GM12892 (cell line): ENCODE data around the gene NCAPD2.

ENCODE experiments used
- DNase-seq: peaks from one replicate; pipeline ENCODE4 v3.0.0; 2011; ENCODE audit not compliant: insufficient read length
- FAIRE-seq: peaks from 2 replicates; lab custom pipeline; 2011; peaks lifted over from hg19 to GRCh38; lab: Jason Lieb, UNC
- POLR2A ChIP-seq: IDR thresholded peaks from 2 replicates; pipeline ENCODE4 v1.6.1; 2011; ENCODE audit warnings: low read depth, low read length, control low read depth
- POLR2AphosphoS5 ChIP-seq: IDR thresholded peaks from 2 replicates; pipeline ENCODE4 v1.6.1; 2011; ENCODE audit warnings: low read depth, low read length, control low read depth
- TAF1 ChIP-seq: IDR thresholded peaks from 2 replicates; pipeline ENCODE4 v1.6.1; 2011; ENCODE audit warnings: low read depth, mild to moderate bottlenecking, control low read depth, low read length, borderline replicate concordance

NCAPD2 gene

GRCh38 chr12:6508087-6508486 lies 14.2 kb downstream of the NCAPD2 start:
- TF ChIP-seq POLR2A = no peak
- TF ChIP-seq POLR2AphosphoS5 = no peak
- no peak for TF ChIP-seq TAF1
- FAIRE-seq = no peak
- no peak for DNase-seq

- FAIRE-seq (no peak), DNase-seq (no peak)
- TF ChIP-seq POLR2A (no peak), TAF1 (no peak), POLR2AphosphoS5 (no peak)
Observed at GRCh38 chr12:6520186-6520585, 26.3 kb downstream of the NCAPD2 start.

GRCh38 chr12:6522193-6522592 lies 28.3 kb downstream of the NCAPD2 start:
- no peak for TF ChIP-seq POLR2A
- no peak for TF ChIP-seq POLR2AphosphoS5
- no peak for TF ChIP-seq TAF1
- FAIRE-seq = no peak

GRCh38 chr12:6523708-6524107 lies 29.8 kb downstream of the NCAPD2 start:
- FAIRE-seq (no peak), DNase-seq (no peak)
- TF ChIP-seq POLR2AphosphoS5 = no peak
- TF ChIP-seq POLR2A = no peak
- TF ChIP-seq TAF1 = no peak

More at GRCh38 chr12:6522193-6522592, 28.3 kb downstream of the NCAPD2 start:
- DNase-seq = no peak

GRCh38 chr12:6524648-6525047 lies 30.7 kb downstream of the NCAPD2 start:
- no peak for TF ChIP-seq TAF1
- TF ChIP-seq POLR2AphosphoS5 = no peak
- no peak for TF ChIP-seq POLR2A
- DNase-seq (no peak), FAIRE-seq (no peak)

GRCh38 chr12:6526201-6526600 lies 32.3 kb downstream of the NCAPD2 start:
- FAIRE-seq (no peak), DNase-seq (no peak)
- no peak for TF ChIP-seq TAF1
- TF ChIP-seq POLR2AphosphoS5 = no peak
- no peak for TF ChIP-seq POLR2A

- TF ChIP-seq POLR2A = no peak
- TF ChIP-seq TAF1 = no peak
- FAIRE-seq (no peak), DNase-seq (no peak)
Observed at GRCh38 chr12:6526766-6527525, 33.0 kb downstream of the NCAPD2 start.

GRCh38 chr12:6527711-6528110 lies 33.8 kb downstream of the NCAPD2 start:
- DNase-seq (no peak), FAIRE-seq (no peak)
- TF ChIP-seq POLR2A (no peak), POLR2AphosphoS5 (no peak), TAF1 (no peak)

- DNase-seq (no peak), FAIRE-seq (no peak)
- TF ChIP-seq POLR2AphosphoS5 (no peak), POLR2A (no peak)
Observed at GRCh38 chr12:6528539-6529235, 34.8 kb downstream of the NCAPD2 start.

GRCh38 chr12:6529291-6529737 lies 35.4 kb downstream of the NCAPD2 start:
- DNase-seq (no peak), FAIRE-seq (no peak)
- no peak for TF ChIP-seq TAF1
- no peak for TF ChIP-seq POLR2A
- no peak for TF ChIP-seq POLR2AphosphoS5

- no peak for TF ChIP-seq POLR2A
- no peak for TF ChIP-seq POLR2AphosphoS5
- TF ChIP-seq TAF1 = no peak
- no peak for FAIRE-seq
Observed at GRCh38 chr12:6530576-6531260, 36.8 kb downstream of the NCAPD2 start.

GRCh38 chr12:6532051-6532926 lies 38.4 kb downstream of the NCAPD2 start:
- peak; percentile 62 for FAIRE-seq
- TF ChIP-seq POLR2A = peak; percentile 48; the same call in 1 of the 2 replicates
- no peak; the same call in 1 of the 2 replicates for TF ChIP-seq POLR2AphosphoS5
- DNase-seq = peak; percentile 60

More at GRCh38 chr12:6530576-6531260, 36.8 kb downstream of the NCAPD2 start:
- DNase-seq = no peak
